ENCODE data around the gene TFDP1.

TFDP1 gene

GRCh38 chr13:113653264-113654174 lies 69.0 kb downstream of the TFDP1 start:
- no peak for DNase-seq

- no peak for DNase-seq
These were observed 69.6 kb downstream of the TFDP1 start for GRCh38 chr13:113654175-113654560.

DNA sequence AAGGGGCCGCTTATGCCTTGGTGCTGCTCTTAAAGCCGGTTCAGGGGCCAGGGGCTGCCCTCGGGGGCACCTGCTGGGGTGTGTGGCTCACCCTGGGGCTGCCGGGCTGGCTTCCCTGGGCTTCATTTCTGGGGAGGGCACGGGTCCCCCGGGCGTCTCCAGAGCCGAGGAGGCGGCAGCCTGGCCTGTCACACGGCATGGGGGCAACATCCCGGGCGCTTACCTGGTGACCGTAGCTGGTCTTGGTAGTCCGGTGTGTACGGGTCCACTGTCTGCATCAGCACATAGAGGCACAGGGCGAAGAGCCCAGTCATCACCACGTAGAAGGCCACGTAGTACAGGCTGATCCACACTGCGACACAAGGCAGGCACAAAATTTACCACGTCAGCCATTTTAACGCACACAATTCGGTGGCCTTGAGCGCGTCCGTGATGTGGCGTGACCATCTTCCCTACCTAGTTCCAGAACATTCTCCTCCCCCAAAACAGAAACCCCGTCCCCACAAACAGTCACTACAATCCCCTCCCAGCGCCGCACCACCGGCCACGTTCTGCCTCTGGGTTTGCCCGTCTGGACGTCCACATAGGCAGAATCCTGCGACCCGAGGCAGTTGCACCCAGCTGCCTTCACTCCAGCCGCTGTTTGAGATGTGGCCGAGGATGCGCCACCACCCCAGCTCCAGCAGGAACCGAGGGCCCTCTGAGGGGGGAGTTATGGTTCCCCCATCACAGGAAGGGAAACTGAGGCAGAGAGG lies 70.2 kb downstream of the TFDP1 start:
- no peak for DNase-seq

DNA sequence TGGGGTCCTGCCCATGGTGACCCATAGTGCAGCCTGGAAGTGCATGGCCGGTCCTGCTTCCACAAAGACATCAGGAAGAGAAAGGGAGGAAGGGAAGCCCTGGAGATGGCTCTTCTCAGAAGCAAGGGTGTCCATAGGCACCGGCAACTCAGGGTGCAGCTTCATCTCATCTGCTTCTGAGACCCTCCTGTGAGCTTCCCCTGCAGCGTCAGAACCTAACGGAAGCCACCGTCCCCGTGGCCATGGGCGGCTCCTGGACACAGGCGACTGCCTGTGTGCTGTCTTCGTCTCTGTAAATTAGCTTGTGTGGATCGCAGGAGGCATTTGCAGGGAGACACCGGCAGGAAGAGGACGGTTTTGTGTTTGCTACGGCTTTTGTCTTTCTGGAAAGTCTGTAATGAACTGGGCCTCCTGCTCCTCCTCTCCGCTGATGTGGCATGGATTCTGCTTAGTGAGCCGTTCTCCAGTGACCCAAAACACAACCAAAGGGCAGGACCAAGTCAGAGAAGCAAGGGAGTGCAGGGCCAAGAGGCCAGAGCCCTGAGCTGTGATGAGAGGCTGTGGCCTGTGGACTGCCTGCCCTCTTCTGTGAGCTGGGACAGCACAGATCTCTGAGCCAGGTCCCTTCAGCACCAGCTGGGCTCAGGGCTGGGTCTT lies 70.9 kb downstream of the TFDP1 start:
- no peak for DNase-seq

DNA sequence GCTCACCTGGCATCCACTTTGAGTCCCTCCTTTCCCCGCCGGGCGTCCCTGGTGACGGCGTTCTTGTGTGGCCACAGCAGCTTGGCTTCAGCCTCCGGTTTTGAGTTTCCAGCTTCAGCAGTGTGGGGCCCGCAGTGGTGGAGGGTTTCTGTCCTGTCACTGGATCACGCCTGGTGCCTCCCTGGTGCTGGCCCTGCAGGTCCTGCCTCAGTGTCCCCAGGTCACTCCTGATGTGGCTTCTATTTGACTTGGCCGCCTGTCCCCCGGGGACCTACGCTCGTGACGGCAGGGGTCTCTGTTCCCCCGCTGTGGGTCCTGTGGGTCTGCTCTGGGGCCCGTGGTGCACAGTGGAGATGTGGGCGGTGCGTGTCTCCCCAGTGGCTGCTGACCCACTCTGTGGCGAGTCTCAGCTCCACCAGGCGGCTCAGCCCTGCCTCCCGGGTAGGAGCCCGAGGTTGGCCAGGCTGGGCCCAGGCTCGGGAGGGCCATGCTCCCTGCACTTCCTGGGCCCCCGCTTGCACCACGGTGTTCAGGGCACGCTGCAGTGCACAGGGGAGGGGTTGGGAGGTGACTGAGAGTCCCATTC lies 71.5 kb downstream of the TFDP1 start:
- DNase-seq, result no peak

DNA sequence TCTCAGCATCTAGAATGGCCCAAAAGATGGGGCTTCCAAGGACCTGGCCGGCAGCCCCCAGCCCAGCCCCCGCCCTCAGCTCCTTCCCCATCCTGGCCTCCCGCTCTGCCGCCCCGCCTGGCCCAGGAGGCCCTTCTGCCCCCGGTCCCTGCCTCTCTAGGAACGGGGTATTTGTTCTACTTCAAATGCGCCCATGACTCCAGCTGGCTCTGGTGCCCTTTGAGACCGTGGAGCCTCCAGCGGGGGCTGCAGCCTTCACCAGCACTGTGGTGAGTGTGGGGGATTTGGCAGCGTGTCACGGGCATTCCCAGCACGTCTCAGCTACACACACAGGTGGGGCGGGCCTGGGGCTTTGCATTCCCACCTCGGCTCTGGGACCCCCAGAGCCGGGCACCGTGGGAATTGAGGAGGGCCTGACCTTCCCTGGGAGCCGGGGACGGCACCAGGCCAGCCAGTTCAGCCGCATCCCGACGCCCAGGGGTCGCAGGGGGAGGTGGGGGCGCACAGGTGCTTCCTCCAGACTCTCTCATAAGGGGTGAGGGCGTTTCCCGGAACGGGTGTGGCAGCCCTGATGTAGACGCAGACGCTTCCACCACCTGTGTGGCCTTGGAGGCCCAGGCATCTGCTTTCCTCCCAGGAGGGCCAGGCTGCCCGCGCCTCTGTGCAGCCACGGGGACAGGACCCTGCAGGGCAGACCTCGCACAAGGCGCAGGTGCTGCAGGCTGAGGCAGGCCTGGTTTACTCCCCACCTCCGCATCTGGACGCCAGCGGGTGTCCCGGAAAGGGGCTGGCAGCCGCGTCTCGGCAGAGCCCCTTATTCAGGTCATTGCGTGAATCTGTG lies 72.5 kb downstream of the TFDP1 start:
- DNase-seq, result no peak

- DNase-seq, result no peak
These were observed 73.5 kb downstream of the TFDP1 start, which contains the start of gene ATP4B for GRCh38 chr13:113657851-113658741. TSS of gene ATP4B (minus strand) at chr13:113658198. CDS start at chr13:113658144, 54 bp downstream.

DNA sequence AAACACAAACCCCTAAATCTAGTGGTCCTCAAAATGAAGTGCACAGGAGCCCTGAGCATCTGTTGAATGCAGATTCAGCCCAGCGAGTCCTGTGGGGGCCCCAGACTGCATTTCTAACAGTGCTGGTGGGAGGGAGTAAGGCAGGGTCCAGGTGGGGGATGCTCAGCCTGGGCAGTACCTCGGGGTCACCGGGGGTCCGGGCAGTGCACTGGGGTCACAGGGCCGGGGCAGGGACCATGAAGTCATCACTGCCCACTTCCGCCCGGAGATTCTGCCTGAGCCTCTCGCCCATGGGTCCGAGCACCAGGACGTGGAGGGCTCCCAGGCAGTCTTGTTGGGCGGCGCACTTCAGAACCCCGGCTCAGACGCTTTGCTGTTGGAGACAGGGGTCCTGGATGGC lies 74.3 kb downstream of the TFDP1 start:
- no peak for DNase-seq

DNA sequence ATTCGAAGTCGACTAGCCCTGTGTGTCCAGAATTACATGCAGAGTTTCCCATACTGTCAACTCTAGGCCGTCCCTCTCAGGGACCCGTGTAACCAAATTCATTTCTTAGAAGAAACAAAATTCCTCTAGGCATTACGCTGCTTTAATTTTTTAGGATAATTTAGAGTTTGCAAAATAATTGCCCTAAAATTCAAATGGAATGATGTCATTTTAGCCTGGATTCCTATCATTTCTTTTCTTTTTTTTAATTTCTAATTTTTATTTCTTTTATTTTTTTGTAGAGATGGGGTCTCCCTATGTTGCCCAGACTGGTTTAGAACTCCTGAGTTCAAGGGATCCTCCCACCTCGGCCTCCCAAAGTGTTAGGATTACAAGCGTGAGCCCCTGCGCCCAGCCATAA lies 74.8 kb downstream of the TFDP1 start:
- DNase-seq, result no peak

GRCh38 chr13:113660066-113660465 lies 75.5 kb downstream of the TFDP1 start:
- no peak for DNase-seq

GRCh38 chr13:113661509-113661908 lies 77.0 kb downstream of the TFDP1 start:
- no peak for DNase-seq

DNA sequence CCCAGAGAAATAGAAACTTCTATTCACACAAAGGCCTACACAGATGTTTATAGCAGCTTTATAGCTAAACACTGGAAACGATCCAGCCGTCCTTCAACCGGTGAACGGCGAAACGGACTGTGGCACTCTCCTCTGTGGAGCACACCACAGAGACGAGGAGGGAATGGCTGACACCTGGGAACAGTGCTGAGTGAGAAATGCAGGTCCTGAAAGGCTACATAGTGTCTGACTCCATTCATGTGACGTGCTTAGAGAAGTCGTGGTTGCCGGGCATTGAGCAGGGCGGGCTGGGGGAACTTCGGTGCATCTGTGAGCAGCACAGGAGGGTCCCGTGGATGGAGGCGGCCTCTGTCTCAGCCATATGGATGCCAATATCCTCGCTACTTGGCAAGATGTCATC lies 79.4 kb downstream of the TFDP1 start:
- DNase-seq, result no peak

DNA sequence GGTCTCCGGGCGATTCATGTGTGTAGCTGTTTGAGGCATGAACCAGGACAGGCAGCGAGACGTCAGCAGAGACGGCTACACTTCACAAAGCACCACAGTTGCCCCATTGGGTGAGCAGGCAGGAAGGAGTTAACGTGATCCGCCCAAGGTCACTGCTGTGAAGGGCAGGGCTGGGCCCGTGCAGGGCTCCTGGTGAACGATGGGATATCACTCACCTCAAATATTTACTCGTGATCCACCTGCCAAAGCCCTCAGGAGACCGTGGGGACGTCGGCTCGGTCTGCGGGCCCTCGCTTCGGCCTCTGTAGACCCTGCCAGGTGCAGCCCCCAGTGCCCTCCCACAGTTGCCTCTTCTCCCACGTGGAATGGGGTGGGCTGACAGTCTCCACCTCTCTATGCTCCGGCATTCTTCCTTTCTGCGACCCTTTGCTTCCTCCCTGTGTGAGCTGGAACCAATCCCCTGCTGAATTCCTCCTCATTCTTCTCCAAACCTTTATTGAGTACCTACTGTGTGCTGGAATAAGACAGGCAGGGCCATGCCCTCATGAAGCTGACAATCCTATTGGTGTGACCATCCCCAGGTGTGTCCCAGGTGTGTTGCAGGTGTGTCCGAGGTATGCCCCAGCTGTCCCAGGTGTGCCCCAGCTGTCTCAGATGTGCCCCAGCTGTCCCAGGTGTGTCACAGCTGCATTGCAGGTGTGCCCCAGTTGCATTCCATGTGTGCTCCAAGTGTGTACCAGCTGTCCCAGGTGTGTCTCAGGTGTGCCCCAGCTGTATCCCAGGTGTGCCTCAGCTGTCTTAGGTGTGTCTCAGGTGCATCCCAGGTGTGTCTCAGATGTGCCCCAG lies 80.4 kb downstream of the TFDP1 start:
- DNase-seq, result no peak

GRCh38 chr13:113665597-113666328 lies 81.2 kb downstream of the TFDP1 start:
- no peak for DNase-seq

DNA sequence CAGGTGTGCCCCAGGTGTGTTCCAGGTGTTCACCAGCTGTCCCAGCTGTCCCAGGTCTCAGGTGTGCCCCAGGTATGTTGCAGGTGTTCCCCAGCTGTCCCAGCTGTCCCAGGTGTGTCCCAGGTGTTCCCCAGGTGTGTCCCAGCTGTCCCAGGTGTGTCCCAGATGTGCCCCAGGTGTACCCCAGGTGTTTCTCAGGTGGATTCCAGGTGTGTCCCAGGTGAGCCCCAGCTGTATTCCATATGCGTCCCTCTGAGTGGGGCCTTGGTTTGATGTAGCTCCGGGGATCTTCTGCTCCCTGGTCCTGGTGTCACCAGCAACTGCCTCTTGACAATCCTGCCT lies 81.7 kb downstream of the TFDP1 start:
- no peak for DNase-seq

DNA sequence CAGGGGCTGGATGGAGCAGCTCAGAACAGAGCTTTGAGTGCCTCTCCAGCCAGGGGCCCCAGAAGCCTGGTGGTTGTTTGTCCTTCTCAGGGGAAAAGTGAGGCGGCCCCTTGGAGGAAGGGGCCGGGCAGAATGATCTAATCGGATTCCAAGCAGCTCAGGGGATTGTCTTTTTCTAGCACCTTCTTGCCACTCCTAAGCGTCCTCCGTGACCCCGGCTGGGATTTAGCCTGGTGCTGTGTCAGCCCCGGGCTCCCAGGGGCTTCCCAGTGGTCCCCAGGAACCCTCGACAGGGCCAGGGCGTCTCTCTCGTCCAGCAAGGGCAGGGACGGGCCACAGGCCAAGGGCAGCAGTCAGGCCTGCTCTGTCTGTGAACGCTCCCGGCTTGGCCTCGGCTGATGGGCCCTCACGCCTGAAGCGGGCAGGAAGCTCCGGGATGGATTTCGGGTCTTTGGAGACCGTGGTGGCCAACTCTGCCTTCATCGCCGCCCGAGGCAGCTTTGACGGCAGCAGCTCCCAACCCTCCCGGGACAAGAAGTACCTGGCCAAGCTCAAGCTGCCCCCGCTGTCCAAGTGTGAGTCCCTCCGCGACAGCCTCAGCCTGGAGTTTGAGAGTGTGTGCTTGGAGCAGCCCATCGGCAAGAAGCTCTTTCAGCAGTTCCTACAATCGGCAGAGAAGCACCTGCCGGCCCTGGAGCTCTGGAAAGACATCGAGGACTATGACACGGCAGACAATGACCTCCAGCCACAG lies 82.6 kb downstream of the TFDP1 start, which contains the start of gene GRK1:
GRK1 (plus strand) TSS at position 269 of the 751 bp plus-strand sequence; CDS start at position 437, 168 bp downstream.
- no peak for DNase-seq

GRCh38 chr13:113667771-113668490 lies 83.4 kb downstream of the TFDP1 start:
- DNase-seq, result no peak

DNA sequence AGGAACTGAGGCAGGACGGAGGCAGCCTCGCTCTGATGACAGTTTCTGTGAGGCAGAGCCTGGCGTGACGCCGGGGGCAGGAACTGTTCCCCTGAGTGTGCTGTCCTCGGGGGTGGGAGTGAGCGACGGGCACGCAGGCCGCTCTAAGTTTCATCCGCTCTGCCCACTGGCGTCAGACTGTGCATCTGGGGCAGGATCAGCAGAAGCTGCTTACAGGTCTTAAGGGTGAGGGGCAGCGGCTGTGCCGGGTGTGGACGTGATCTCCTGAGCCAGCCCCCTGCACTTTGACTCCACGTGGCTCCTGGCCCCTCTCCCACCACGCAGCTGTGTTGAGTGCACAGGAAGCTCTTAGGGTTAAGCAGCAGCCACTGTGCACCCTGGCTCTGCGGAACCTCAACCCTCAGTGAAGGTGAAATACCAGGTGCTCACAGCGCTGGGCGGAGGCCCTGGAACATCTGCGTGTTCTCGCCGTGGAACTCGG lies 84.0 kb downstream of the TFDP1 start:
- DNase-seq, result no peak

Data from stimulated activated CD4-positive, alpha-beta T cell treated with anti-CD3 and anti-CD28 coated beads, Interleukin-2, amount 100 ng/mL, for 48 hours (primary cell).